Measurements from ENCODE around the gene PAPPA2.

Gene PAPPA2

GRCh38 chr1:176854758-176855745 is 392.1 kb downstream of the PAPPA2 start:
- Histone ChIP-seq H3K9me3 (ENCODE audit: low read length) (no peaks in the 10 kb centered on the region), H3K36me3 (ENCODE audit: insufficient read depth, low read length) (no peaks in the 10 kb centered on the region), H3K4me1 (ENCODE audit: insufficient read depth, low read length, severe bottlenecking) (no peaks in the 10 kb centered on the region), H3F3A (ENCODE audit: insufficient read depth, low read length) (no peaks in the 10 kb centered on the region), H3K4me2 (ENCODE audit: low read length) (no peak overlapping the region), H3K9ac (ENCODE audit: low read length) (no peak overlapping the region), H4K20me1 (ENCODE audit: insufficient read depth, low read length) (no peaks in the 10 kb centered on the region), H3K79me2 (ENCODE audit: insufficient read depth, low read length) (no peaks in the 10 kb centered on the region), H3K4me3 (ENCODE audit: low read depth, low read length, poor library complexity, severe bottlenecking) (no peak overlapping the region), H2AFZ (ENCODE audit: low read length) (no peak overlapping the region), H3K9me2 (ENCODE audit: low read depth, low read length) (no peaks in the 10 kb centered on the region), H3K27me3 (ENCODE audit: insufficient read depth, low read length) (no peaks in the 10 kb centered on the region), H3K27ac (ENCODE audit: low read depth, low read length, poor library complexity, severe bottlenecking) (no peak overlapping the region)
- TF ChIP-seq EZH2 (IDR thresholded peaks at IDR 0.05; ENCODE audit: borderline replicate concordance, low read length) (no peak), CTCF (IDR thresholded peaks at IDR 0.05; ENCODE audit: low read length) (no peak)

- no peaks in the 10 kb centered on the region for H3K4me1 ChIP-seq (ENCODE audit: insufficient read depth, low read length, severe bottlenecking)
- H3K4me2 ChIP-seq (ENCODE audit: low read length): no peak overlapping the region
- no peak overlapping the region for H2AFZ ChIP-seq (ENCODE audit: low read length)
- no peaks in the 10 kb centered on the region for H3F3A ChIP-seq (ENCODE audit: insufficient read depth, low read length)
- no peaks in the 10 kb centered on the region for H4K20me1 ChIP-seq (ENCODE audit: insufficient read depth, low read length)
- H3K27me3 ChIP-seq (ENCODE audit: insufficient read depth, low read length): no peaks in the 10 kb centered on the region
- H3K79me2 ChIP-seq (ENCODE audit: insufficient read depth, low read length): no peaks in the 10 kb centered on the region
- no peak for TF ChIP-seq EZH2 (IDR thresholded peaks at IDR 0.05; ENCODE audit: borderline replicate concordance, low read length)
- no peak for TF ChIP-seq CTCF (IDR thresholded peaks at IDR 0.05; ENCODE audit: low read length)
- no peak overlapping the region for H3K9ac ChIP-seq (ENCODE audit: low read length)
- H3K9me3 ChIP-seq (ENCODE audit: low read length): no peaks in the 10 kb centered on the region
- no peak overlapping the region for H3K4me3 ChIP-seq (ENCODE audit: low read depth, low read length, poor library complexity, severe bottlenecking)
- H3K27ac ChIP-seq (ENCODE audit: low read depth, low read length, poor library complexity, severe bottlenecking): no peak overlapping the region
- no peaks in the 10 kb centered on the region for H3K9me2 ChIP-seq (ENCODE audit: low read depth, low read length)
- no peaks in the 10 kb centered on the region for H3K36me3 ChIP-seq (ENCODE audit: insufficient read depth, low read length)
Measured at GRCh38 chr1:176857632-176858031, 394.7 kb downstream of the PAPPA2 start.

GRCh38 chr1:176858433-176858916 is 395.5 kb downstream of the PAPPA2 start:
- Histone ChIP-seq H3K9me2 (ENCODE audit: low read depth, low read length) (no peaks in the 10 kb centered on the region), H3K36me3 (ENCODE audit: insufficient read depth, low read length) (no peaks in the 10 kb centered on the region), H2AFZ (ENCODE audit: low read length) (no peak overlapping the region), H4K20me1 (ENCODE audit: insufficient read depth, low read length) (no peaks in the 10 kb centered on the region), H3K27ac (ENCODE audit: low read depth, low read length, poor library complexity, severe bottlenecking) (no peak overlapping the region), H3K4me2 (ENCODE audit: low read length) (no peak overlapping the region), H3K79me2 (ENCODE audit: insufficient read depth, low read length) (no peaks in the 10 kb centered on the region), H3K9me3 (ENCODE audit: low read length) (no peaks in the 10 kb centered on the region), H3F3A (ENCODE audit: insufficient read depth, low read length) (no peaks in the 10 kb centered on the region), H3K4me1 (ENCODE audit: insufficient read depth, low read length, severe bottlenecking) (no peaks in the 10 kb centered on the region), H3K4me3 (ENCODE audit: low read depth, low read length, poor library complexity, severe bottlenecking) (no peak overlapping the region), H3K27me3 (ENCODE audit: insufficient read depth, low read length) (no peaks in the 10 kb centered on the region), H3K9ac (ENCODE audit: low read length) (no peak overlapping the region)
- TF ChIP-seq EZH2 (IDR thresholded peaks at IDR 0.05; ENCODE audit: borderline replicate concordance, low read length) (no peak), CTCF (IDR thresholded peaks at IDR 0.05; ENCODE audit: low read length) (no peak)
